ENCODE measurements around the gene CAMK2N1. TPM values are rescaled to one million over a fixed set of nuclear protein-coding genes. Genes with fewer than 3 reads are reported as not detected.

CAMK2N1 gene
- total and polyA plus RNA-seq, 2 experiments from 2014 or later: 0.52 to 2.9 TPM

- Mint-ChIP-seq H3K36me3 (ENCODE audit: low read depth) (no peaks in the 10 kb centered on the region), H3K27me3 (ENCODE audit: insufficient read depth, low read depth, poor library complexity) (peaks cover 22% of the 10 kb centered on the region), H3K9me3 (no peaks in the 10 kb centered on the region), H3K27ac (no peak overlapping the region), H3K4me3 (no peak overlapping the region), H3K4me1 (peaks cover 60% of the 10 kb centered on the region)
- H3K79me2 ChIP-seq (replicated peaks; ENCODE audit: insufficient read depth): no peaks in the 10 kb centered on the region
- no peak overlapping the region for H3K4me2 ChIP-seq
- peaks cover 52% of the 10 kb centered on the region for H3K4me1 ChIP-seq (ENCODE audit: insufficient read depth)
- no peak overlapping the region for H2AFZ ChIP-seq
- H4K20me1 ChIP-seq (replicated peaks; ENCODE audit: insufficient read depth): 0 out of 2 replicates have a peak, but pooled peaks cover 4% of the 10 kb centered on the region
- H3K4me3 ChIP-seq: no peak overlapping the region
- H3K27me3 ChIP-seq (ENCODE audit: insufficient read depth): peaks cover 50% of the 10 kb centered on the region
- ATAC-seq (no peak), DNase-seq (ENCODE audit: low spot score) (no peak)
- no peaks in the 10 kb centered on the region for H3K36me3 ChIP-seq (ENCODE audit: insufficient read depth)
- no peak for TF ChIP-seq ETS1 (IDR thresholded peaks at IDR 0.05)
- no peak for TF ChIP-seq ZNF462 (CRISPR knock-in tag; IDR thresholded peaks at IDR 0.05)
- TF ChIP-seq EZH2 (IDR thresholded peaks at IDR 0.05; ENCODE audit: low read depth, unreplicated experiment): no peak
- no peak for TF ChIP-seq POLR2AphosphoS5 (IDR thresholded peaks at IDR 0.05; ENCODE audit: low read depth)
- no peak for TF ChIP-seq REST (IDR thresholded peaks at IDR 0.05; ENCODE audit: unreplicated experiment)
- TF ChIP-seq CREB1 (CRISPR knock-in tag; IDR thresholded peaks at IDR 0.05; ENCODE audit: low read depth): no peak
- TF ChIP-seq CTCF (conservative IDR thresholded peaks at IDR 0.05; ENCODE audit: low read depth in 2 of 2): no peak
- TF ChIP-seq STAT1 (IDR thresholded peaks at IDR 0.05; ENCODE audit: unreplicated experiment): no peak
- no peak for TF ChIP-seq JUNB (IDR thresholded peaks at IDR 0.05; ENCODE audit: unreplicated experiment)
- no peak for TF ChIP-seq ZNF114 (CRISPR knock-in tag; IDR thresholded peaks at IDR 0.05)
- no peak for TF ChIP-seq ZNF331 (CRISPR knock-in tag; IDR thresholded peaks at IDR 0.05; ENCODE audit: low read depth)
- TF ChIP-seq EZH2phosphoT487 (IDR thresholded peaks at IDR 0.05; ENCODE audit: unreplicated experiment): no peak
- no peak for TF ChIP-seq NANOG (IDR thresholded peaks at IDR 0.05; ENCODE audit: borderline replicate concordance)
- H3K9me2 ChIP-seq (ENCODE audit: insufficient read depth): no peaks in the 10 kb centered on the region
- no peaks in the 10 kb centered on the region for H3F3A ChIP-seq (replicated peaks; ENCODE audit: low read depth)
- H3K27ac ChIP-seq (ENCODE audit: low read depth): no peak overlapping the region
Measured at GRCh38 chr1:20478057-20478635, 7.9 kb downstream of the CAMK2N1 start.

Data from GM23338 (cell line).